VCaP (cell line): ENCODE measurements around the gene ANAPC7.
A peak's percentile ranks its signal among the peaks of the same experiment; 100 is the strongest.
"Not testable (repeated sequence)": the region's sequence is repeated elsewhere in the genome, so short reads cannot be mapped to it uniquely, and the experiment has no call there.

Experiments
- H3K27ac ChIP-seq: fragments of 450-650 bp; 2 replicates; pipeline ENCODE4 v1.5.1; 2017
- CTCF ChIP-seq: fragments of 450-650 bp; conservative IDR thresholded peaks from 2 replicates; pipeline ENCODE4 v1.5.1; 2017; ENCODE audit warnings: mild to moderate bottlenecking, moderate library complexity

The ANAPC7 gene

GRCh38 chr12:110426406-110426805, 22.9 kb upstream of the ANAPC7 start:
- H3K27ac ChIP-seq = no peak overlapping the region
- TF ChIP-seq CTCF = no peak

GRCh38 chr12:110424237-110424636, 20.7 kb upstream of the ANAPC7 start:
- no peak overlapping the region for H3K27ac ChIP-seq
- no peak for TF ChIP-seq CTCF

GRCh38 chr12:110421701-110422100, 18.2 kb upstream of the ANAPC7 start:
- no peak overlapping the region for H3K27ac ChIP-seq
- TF ChIP-seq CTCF = no peak

- no peak for TF ChIP-seq CTCF
Measured at GRCh38 chr12:110421159-110421661, 17.7 kb upstream of the ANAPC7 start.

GRCh38 chr12:110420644-110421043, 17.1 kb upstream of the ANAPC7 start:
- not testable (repeated sequence) for H3K27ac ChIP-seq

More at GRCh38 chr12:110421159-110421661, 17.7 kb upstream of the ANAPC7 start:
- no peak overlapping the region for H3K27ac ChIP-seq

GRCh38 chr12:110417113-110417512, 13.6 kb upstream of the ANAPC7 start:
- not testable (repeated sequence) for H3K27ac ChIP-seq

DNA sequence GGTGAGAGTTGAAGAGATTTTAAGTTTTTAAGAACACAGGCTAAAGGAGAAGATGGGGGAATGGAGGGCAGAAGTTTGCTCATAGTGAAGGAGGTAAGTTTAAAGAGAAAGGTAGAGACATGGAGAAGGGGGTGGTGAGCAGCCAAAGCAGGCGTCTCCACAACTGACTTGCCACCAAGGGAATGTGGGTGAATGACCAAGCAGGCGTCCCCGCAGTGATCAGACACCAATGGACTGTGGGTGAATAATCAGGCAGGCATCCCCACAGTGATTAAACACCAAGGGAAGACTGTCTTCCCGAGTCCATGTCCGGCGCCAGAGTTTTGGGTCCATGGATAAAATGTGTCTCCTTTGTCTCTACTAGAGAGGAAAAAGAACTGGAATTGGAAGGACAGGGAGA, 6.6 kb upstream of the ANAPC7 start:
- H3K27ac ChIP-seq = not testable (repeated sequence)

DNA sequence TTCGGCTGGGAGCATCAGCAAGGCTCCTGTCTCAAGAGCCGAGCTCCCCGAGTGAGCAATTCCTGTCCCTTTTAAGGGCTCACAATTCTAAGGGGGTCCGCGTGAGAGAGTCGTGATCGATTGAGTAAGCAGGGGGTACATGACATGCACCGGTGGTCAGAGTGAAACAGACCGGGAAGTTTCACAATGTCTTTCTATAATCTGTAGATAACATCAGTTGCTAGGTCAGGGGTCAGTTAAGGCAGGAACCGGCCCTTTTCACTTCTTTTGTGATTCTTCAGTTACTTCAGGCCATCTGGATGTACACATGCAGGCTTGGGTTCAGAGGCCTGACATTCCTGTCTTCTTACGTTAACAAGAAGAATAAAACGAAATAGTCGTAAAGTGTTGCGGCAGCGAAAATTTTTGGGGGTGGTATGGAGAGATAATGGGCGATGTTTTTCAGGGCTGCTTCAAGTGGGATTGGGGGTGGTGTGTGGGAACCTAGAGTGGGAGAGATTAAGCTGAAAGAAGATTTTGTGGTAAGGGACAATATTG, 1.7 kb upstream of the ANAPC7 start:
- H3K27ac ChIP-seq = not testable (repeated sequence)

GRCh38 chr12:110403976-110404682, 621 bp upstream of the ANAPC7 start:
- peak overlapping the region; percentile 99 for H3K27ac ChIP-seq
- TF ChIP-seq CTCF = no peak

GRCh38 chr12:110382683-110383082, 20.8 kb downstream of the ANAPC7 start:
- no peak overlapping the region for H3K27ac ChIP-seq
- TF ChIP-seq CTCF = no peak
